Thoracic aorta (tissue), 2 donors: ENCODE results near the gene C6orf47. TPM values are rescaled to one million over a fixed set of nuclear protein-coding genes. Genes with fewer than 3 reads are reported as not detected.
A peak's percentile ranks its signal among the peaks of the same experiment; 100 is the strongest.

Experiments used
- ATAC-seq: fragments of 150-250 bp; one replicate; pipeline ENCODE4 v1.8.0; 2017; ENCODE audit warnings: low read depth; ENCODE audit not compliant: insufficient number of reproducible peaks, low FRiP score
- DNase-seq: peaks from one replicate; pipeline ENCODE4 v3.0.0-alpha.2; 2020; ENCODE audit warnings: low spot score
- H3K27ac ChIP-seq, 2 donors: fragments of 200-600 bp; sonication (generic); 1 replicate in 1 of 2; 2 replicates in 1 of 2; pipeline ENCODE4 v1.5.1; 2016; ENCODE audit warnings: mild to moderate bottlenecking in 2 of 2, moderate library complexity in 2 of 2
- H3K27me3 ChIP-seq: fragments of 200-600 bp; sonication (generic); replicated peaks from 2 replicates; pipeline ENCODE4 v1.6.0; 2016; ENCODE audit warnings: mild to moderate bottlenecking; ENCODE audit not compliant: insufficient read depth
- H3K36me3 ChIP-seq: fragments of 200-600 bp; sonication (generic); one replicate; pipeline ENCODE4 v1.5.1; 2016
- H3K4me1 ChIP-seq, 2 donors: fragments of 200-600 bp; sonication (generic); 1 replicate in 1 of 2; 2 replicates in 1 of 2; pipeline versions ENCODE4 v1.5.1 to v1.6.0; 2016; ENCODE audit warnings: low read depth in 2 of 2, mild to moderate bottlenecking in 1 of 2; ENCODE audit not compliant: control insufficient read depth in 1 of 2
- H3K4me3 ChIP-seq: fragments of 200-600 bp; sonication (generic); 2 replicates; pipeline ENCODE4 v1.5.1; 2016; ENCODE audit warnings: mild to moderate bottlenecking
- H3K9me3 ChIP-seq: fragments of 200-600 bp; sonication (generic); 2 replicates; pipeline ENCODE4 v1.5.1; 2016
- CTCF ChIP-seq: fragments of 200-600 bp; sonication (generic); IDR thresholded peaks from one replicate; pipeline ENCODE4 v1.5.1; 2019; ENCODE audit warnings: antibody characterized with exemption
- total RNA-seq, 2 donors: library from RNA; depleted of rRNA; stranded (reverse); fragments of >200 nt; gene quantifications; one replicate each; pipeline versions ENCODE4 v1.1.0 to v1.2.3, GENCODE V29; 2016

C6orf47 gene
- total RNA-seq, 2 donors from 2014 or later, result 23.7 to 40.1 TPM

- no peak overlapping the region for H3K4me3 ChIP-seq
- DNase-seq (no peak), ATAC-seq (no peak)
- no peaks in the 10 kb centered on the region for H3K9me3 ChIP-seq
- H3K4me1 ChIP-seq, result no peaks in the 10 kb centered on the region
- peaks cover 54% of the 10 kb centered on the region for H3K36me3 ChIP-seq
- no peak for TF ChIP-seq CTCF
- H3K27ac ChIP-seq, result no peak overlapping the region
- H3K27me3 ChIP-seq, result no peaks in the 10 kb centered on the region
These were observed 27.5 kb upstream of the C6orf47 start for GRCh38 chr6:31687860-31688693.

- ATAC-seq (no peak), DNase-seq (no peak)
- Histone ChIP-seq H3K4me1 (no peaks in the 10 kb centered on the region), H3K4me3 (no peak overlapping the region), H3K27me3 (no peaks in the 10 kb centered on the region), H3K36me3 (peaks cover 48% of the 10 kb centered on the region), H3K27ac (no peak overlapping the region), H3K9me3 (no peaks in the 10 kb centered on the region)
- no peak for TF ChIP-seq CTCF
These were observed 26.7 kb upstream of the C6orf47 start for GRCh38 chr6:31687321-31687720.

GRCh38 chr6:31686483-31686882 lies 25.9 kb upstream of the C6orf47 start:
- peaks cover 0 to 4% of the 10 kb centered on the region in 2 donors for H3K4me1 ChIP-seq
- DNase-seq (no peak), ATAC-seq (no peak)
- no peaks in the 10 kb centered on the region for H3K9me3 ChIP-seq
- no peak for TF ChIP-seq CTCF
- no peaks in the 10 kb centered on the region for H3K27me3 ChIP-seq
- peaks cover 46% of the 10 kb centered on the region for H3K36me3 ChIP-seq
- H3K4me3 ChIP-seq, result no peak overlapping the region
- no peak overlapping the region for H3K27ac ChIP-seq

GRCh38 chr6:31683591-31683990 lies 23.0 kb upstream of the C6orf47 start:
- Histone ChIP-seq H3K9me3 (no peaks in the 10 kb centered on the region), H3K36me3 (peaks cover 18% of the 10 kb centered on the region), H3K27ac (no peak overlapping the region), H3K4me1 (peaks cover 0 to 15% of the 10 kb centered on the region in 2 donors), H3K27me3 (no peaks in the 10 kb centered on the region), H3K4me3 (no peak overlapping the region)
- ATAC-seq, result no peak
- TF ChIP-seq CTCF, result no peak
- no peak for DNase-seq

GRCh38 chr6:31681135-31681671 lies 20.6 kb upstream of the C6orf47 start:
- Histone ChIP-seq H3K36me3 (no peaks in the 10 kb centered on the region), H3K27me3 (no peaks in the 10 kb centered on the region), H3K4me1 (peaks cover 0 to 15% of the 10 kb centered on the region in 2 donors), H3K9me3 (no peaks in the 10 kb centered on the region), H3K4me3 (peak overlapping the region; percentile 82), H3K27ac (peak overlapping the region in 1 of 2 donors; percentile 65)
- DNase-seq (no peak), ATAC-seq (no peak)
- TF ChIP-seq CTCF, result peak; percentile 29
